Vagina (tissue), 2 donors: ENCODE measurements around the gene PARM1. TPM values are rescaled to one million over a fixed set of nuclear protein-coding genes. Genes with fewer than 3 reads are reported as not detected.

ENCODE experiments used
- DNase-seq, 2 donors: peaks; one replicate each; pipeline ENCODE4 v3.0.0-alpha.2; 2017; ENCODE audit errors: extremely low spot score in 2 of 2
- H3K27ac ChIP-seq: fragments of 200-600 bp; sonication (generic); one replicate; pipeline ENCODE4 v1.5.1; 2019
- H3K27me3 ChIP-seq: fragments of 200-600 bp; sonication (generic); one replicate; pipeline ENCODE4 v1.5.1; 2019
- H3K36me3 ChIP-seq, 2 donors: fragments of 200-600 bp; sonication (generic); one replicate each; pipeline ENCODE4 v1.5.1; 2017 to 2019
- H3K4me1 ChIP-seq: fragments of 200-600 bp; sonication (generic); one replicate; pipeline ENCODE4 v1.5.1; 2019
- H3K4me3 ChIP-seq, 2 donors: fragments of 200-600 bp; sonication (generic); 1 replicate in 1 of 2; 2 replicates in 1 of 2; pipeline ENCODE4 v1.5.1; 2016 to 2019
- H3K9me3 ChIP-seq: fragments of 200-600 bp; sonication (generic); one replicate; pipeline ENCODE4 v1.5.1; 2019
- CTCF ChIP-seq, 3 experiments: fragments of 450-650 bp in 2 of 3; fragments of 200-600 bp in 1 of 3; sonication (generic) in 1 of 3; IDR thresholded peaks; one replicate each; pipeline ENCODE4 v1.5.1; 2017 to 2019; ENCODE audit warnings: antibody characterized with exemption in 3 of 3, mild to moderate bottlenecking in 2 of 3, moderate library complexity in 2 of 3
- POLR2A ChIP-seq, 2 donors: fragments of 450-650 bp; IDR thresholded peaks; one replicate each; pipeline ENCODE4 v1.6.1; 2017; ENCODE audit warnings: antibody characterized with exemption in 2 of 2, mild to moderate bottlenecking in 2 of 2, moderate library complexity in 2 of 2
- POLR2AphosphoS5 ChIP-seq, 2 donors: sonication (generic); formaldehyde crosslinking; IDR thresholded peaks; one replicate each; pipeline ENCODE4 v1.9.0; 2017; ENCODE audit warnings: antibody characterized with exemption in 2 of 2, mild to moderate bottlenecking in 2 of 2, low read depth in 1 of 2; ENCODE audit not compliant: insufficient read depth in 1 of 2
- intact Hi-C: fragments of 100-400 bp; cut with DNase I; formaldehyde crosslinking; loops from one replicate; pipeline ENCODE4 v1.15.1; 2023
- total RNA-seq: library from RNA; depleted of rRNA; stranded (reverse); fragments of >200 nt; gene quantifications from one replicate; pipeline ENCODE4 v1.2.3, GENCODE V29; 2016

The PARM1 gene
- total RNA-seq, 1 donor from 2014 or later: 26.3 TPM

GRCh38 chr4:74934016-74934831, 1.3 kb downstream of the PARM1 start:
- H3K27ac ChIP-seq: peak overlapping the region; percentile 76
- peaks cover 5% of the 10 kb centered on the region for H3K4me1 ChIP-seq
- peak overlapping the region; percentile 55 to 71 for H3K4me3 ChIP-seq
- no peaks in the 10 kb centered on the region for H3K9me3 ChIP-seq
- intact Hi-C loops: loop anchor here (10.0 kb wide), 2 partner anchors 391 to 541 kb away; no protein-coding TSS in a partner anchor
- DNase-seq: no peak
- TF ChIP-seq POLR2A (IDR thresholded peaks at IDR 0.05) (no peak), POLR2AphosphoS5 (IDR thresholded peaks at IDR 0.05; ENCODE audit: insufficient read depth in 1 of 2, low read depth in 1 of 2) (peak in 1 of 2 donors; percentile 40)
- H3K27me3 ChIP-seq: no peaks in the 10 kb centered on the region
- no peaks in the 10 kb centered on the region for H3K36me3 ChIP-seq

- intact Hi-C loops: loop anchor here (10.0 kb wide), 2 partner anchors 390 to 540 kb away; no protein-coding TSS in a partner anchor
- TF ChIP-seq POLR2AphosphoS5 (IDR thresholded peaks at IDR 0.05; ENCODE audit: insufficient read depth in 1 of 2, low read depth in 1 of 2): no peak
- TF ChIP-seq CTCF (IDR thresholded peaks at IDR 0.05): no peak
- no peak for TF ChIP-seq POLR2A (IDR thresholded peaks at IDR 0.05)
- H3K36me3 ChIP-seq: no peaks in the 10 kb centered on the region
- peak overlapping the region; percentile 55 to 71 for H3K4me3 ChIP-seq
- no peak for DNase-seq
- no peaks in the 10 kb centered on the region for H3K9me3 ChIP-seq
- H3K27me3 ChIP-seq: no peaks in the 10 kb centered on the region
- H3K27ac ChIP-seq: peak overlapping the region; percentile 76
- H3K4me1 ChIP-seq: peaks cover 5% of the 10 kb centered on the region
These were observed 2.0 kb downstream of the PARM1 start for GRCh38 chr4:74934888-74935287.

- no peak overlapping the region for H3K4me3 ChIP-seq
- no peaks in the 10 kb centered on the region for H3K4me1 ChIP-seq
- no peaks in the 10 kb centered on the region for H3K27me3 ChIP-seq
- no peak for TF ChIP-seq POLR2A (IDR thresholded peaks at IDR 0.05)
- no peak for TF ChIP-seq POLR2AphosphoS5 (IDR thresholded peaks at IDR 0.05; ENCODE audit: insufficient read depth in 1 of 2, low read depth in 1 of 2)
- no peak for TF ChIP-seq CTCF (IDR thresholded peaks at IDR 0.05)
- no peak overlapping the region for H3K27ac ChIP-seq
- intact Hi-C loops: no loop called here
- no peaks in the 10 kb centered on the region for H3K36me3 ChIP-seq
- no peak for DNase-seq
- no peaks in the 10 kb centered on the region for H3K9me3 ChIP-seq
These were observed 8.2 kb downstream of the PARM1 start for GRCh38 chr4:74941123-74941522.

- DNase-seq: no peak
- Histone ChIP-seq H3K9me3 (no peaks in the 10 kb centered on the region), H3K27me3 (no peaks in the 10 kb centered on the region), H3K27ac (no peak overlapping the region), H3K36me3 (no peaks in the 10 kb centered on the region), H3K4me3 (no peak overlapping the region), H3K4me1 (no peaks in the 10 kb centered on the region)
- TF ChIP-seq CTCF (IDR thresholded peaks at IDR 0.05) (no peak), POLR2AphosphoS5 (IDR thresholded peaks at IDR 0.05; ENCODE audit: insufficient read depth in 1 of 2, low read depth in 1 of 2) (no peak), POLR2A (IDR thresholded peaks at IDR 0.05) (no peak)
- intact Hi-C loops: no loop called here
These were observed 9.5 kb downstream of the PARM1 start for GRCh38 chr4:74942251-74942917.

GRCh38 chr4:74942918-74943253, 10.0 kb downstream of the PARM1 start:
- intact Hi-C loops: no loop called here
- no peaks in the 10 kb centered on the region for H3K36me3 ChIP-seq
- TF ChIP-seq CTCF (IDR thresholded peaks at IDR 0.05): no peak
- no peak for TF ChIP-seq POLR2AphosphoS5 (IDR thresholded peaks at IDR 0.05; ENCODE audit: insufficient read depth in 1 of 2, low read depth in 1 of 2)
- TF ChIP-seq POLR2A (IDR thresholded peaks at IDR 0.05): no peak

More at GRCh38 chr4:74942918-74943253, 10.0 kb downstream of the PARM1 start:
- Histone ChIP-seq H3K4me3 (no peak overlapping the region), H3K27ac (no peak overlapping the region), H3K4me1 (no peaks in the 10 kb centered on the region), H3K27me3 (no peaks in the 10 kb centered on the region), H3K9me3 (no peaks in the 10 kb centered on the region)
- DNase-seq: no peak
